AG04450 (cell line): Measurements from ENCODE around the gene PTAR1. TPM values are rescaled to one million over a fixed set of nuclear protein-coding genes. Genes with fewer than 3 reads are reported as not detected.

Source experiments
- CTCF ChIA-PET: fragments of 300-600, 350-600 bp; formaldehyde crosslinking; extraction: SDS; loops from one replicate; lab custom pipeline; 2022; ENCODE audit warnings: antibody characterized with exemption, inconsistent platforms; lab: Charles Lee
- POLR2A ChIA-PET: fragments of 350-600 bp; formaldehyde crosslinking; extraction: SDS; loops from one replicate; lab custom pipeline; 2021; ENCODE audit warnings: antibody characterized with exemption, inconsistent platforms; lab: Yijun Ruan, JAX
- DNase-seq: peaks from one replicate; pipeline ENCODE4 v3.0.0-alpha.2; 2011; ENCODE audit warnings: low read depth, low spot score
- H3K27ac ChIP-seq: one replicate; pipeline ENCODE4 v1.5.1; 2012; ENCODE audit warnings: low read depth, low read length, control low read depth
- H3K27me3 ChIP-seq: one replicate; pipeline ENCODE4 v1.6.0; 2012; ENCODE audit warnings: low read length; ENCODE audit not compliant: control insufficient read depth, insufficient read depth
- H3K4me3 ChIP-seq: 2 replicates; pipeline ENCODE4 v1.5.1; 2011; ENCODE audit warnings: mild to moderate bottlenecking, low read depth, low read length, control low read depth
- H3K9me3 ChIP-seq: 2 replicates; pipeline ENCODE4 v1.5.1; 2012; ENCODE audit warnings: low read length; ENCODE audit not compliant: control insufficient read depth, insufficient read depth
- CTCF ChIP-seq: IDR thresholded peaks from 2 replicates; pipeline ENCODE4 v1.5.1; 2011; ENCODE audit warnings: low read depth, low read length, control low read depth, inconsistent platforms
- polyA plus RNA-seq: library from polyadenylated mRNA; depleted of rRNA; stranded (reverse); fragments of >200 nt; gene quantifications from 2 replicates; pipeline ENCODE4 v1.2.3, GENCODE V29; 2011; rRNA removed

Gene PTAR1
- polyA plus RNA-seq, 1 experiment: 23.9 TPM

- no peaks in the 10 kb centered on the region for H3K27me3 ChIP-seq
- H3K9me3 ChIP-seq: no peaks in the 10 kb centered on the region; the same call in 1 of the 2 replicates
- peak overlapping the region; percentile 82 for H3K4me3 ChIP-seq
- ChIA-PET CTCF (interaction anchor here (2.3 to 2.7 kb wide), 2 partner anchors 9 to 76 kb away, joined by 18 to 26 read pairs; no protein-coding TSS in a partner anchor), POLR2A (interaction anchor here (1.4 to 2.8 kb wide), 3 partner anchors 11 to 116 kb away, joined by 4 to 13 read pairs (median 7); partner anchors contain the start of gene PTAR1)
- TF ChIP-seq CTCF: no peak
- DNase-seq: no peak
- H3K27ac ChIP-seq: no peak overlapping the region
Observed at GRCh38 chr9:69671311-69671878, 88.4 kb downstream of the PTAR1 start.

- ChIA-PET POLR2A (no interaction called here), CTCF (no interaction called here)
- no peak overlapping the region for H3K4me3 ChIP-seq
- no peaks in the 10 kb centered on the region for H3K27me3 ChIP-seq
- H3K27ac ChIP-seq: no peak overlapping the region
- H3K9me3 ChIP-seq: no peaks in the 10 kb centered on the region; the same call in 1 of the 2 replicates
- no peak for DNase-seq
- TF ChIP-seq CTCF: no peak
Observed at GRCh38 chr9:69667306-69667705, 92.5 kb downstream of the PTAR1 start.

- Histone ChIP-seq H3K27ac (no peak overlapping the region), H3K9me3 (no peaks in the 10 kb centered on the region), H3K27me3 (no peaks in the 10 kb centered on the region), H3K4me3 (no peak overlapping the region)
- ChIA-PET CTCF (no interaction called here), POLR2A (interaction anchor here (1.2 kb wide), 1 partner anchor 12 kb away, joined by 4 read pairs; the partner anchor contains the start of gene APBA1)
- no peak for DNase-seq
- no peak for TF ChIP-seq CTCF
Observed at GRCh38 chr9:69660304-69660703, 99.5 kb downstream of the PTAR1 start.

Other genes starting within 250 kb of the PTAR1 start
- gene APBA1, start 87.6 kb downstream of the PTAR1 start, polyA plus RNA-seq: 6.7 and 8.5 TPM in 2 replicates
- gene CFAP95, start 60.8 kb upstream of the PTAR1 start, polyA plus RNA-seq: not detected in 2 replicates